Skeletal muscle tissue (tissue), 4 donors: ENCODE measurements around the gene RBMS3. TPM values are rescaled to one million over a fixed set of nuclear protein-coding genes. Genes with fewer than 3 reads are reported as not detected.

ENCODE experiments used
- H3K27ac ChIP-seq: one replicate; pipeline ENCODE4 v1.7.0; 2013; ENCODE audit warnings: mild to moderate bottlenecking, low read depth, low read length, inconsistent platforms
- H3K27me3 ChIP-seq, 3 donors: one replicate each; pipeline ENCODE4 v1.7.0; 2013; ENCODE audit warnings: low read length in 3 of 3; ENCODE audit not compliant: control insufficient read depth in 3 of 3, insufficient read depth in 3 of 3
- H3K36me3 ChIP-seq, 3 donors: one replicate each; pipeline ENCODE4 v1.7.0; 2013; ENCODE audit warnings: low read length in 3 of 3; ENCODE audit not compliant: control insufficient read depth in 3 of 3, insufficient read depth in 3 of 3
- H3K4me1 ChIP-seq, 3 donors: one replicate each; pipeline ENCODE4 v1.7.0; 2013; ENCODE audit warnings: low read length in 3 of 3, mild to moderate bottlenecking in 3 of 3; ENCODE audit not compliant: control insufficient read depth in 3 of 3, insufficient read depth in 3 of 3
- H3K4me3 ChIP-seq, 3 donors: one replicate each; pipeline ENCODE4 v1.7.0; 2013; ENCODE audit warnings: low read length in 3 of 3
- H3K9ac ChIP-seq, 3 donors: one replicate each; pipeline ENCODE4 v1.7.0; 2013; ENCODE audit warnings: low read length in 3 of 3, mild to moderate bottlenecking in 3 of 3, moderate library complexity in 2 of 3, low read depth in 1 of 3
- H3K9me3 ChIP-seq, 3 donors: one replicate each; pipeline ENCODE4 v1.7.0; 2013; ENCODE audit warnings: low read length in 3 of 3; ENCODE audit not compliant: control insufficient read depth in 3 of 3
- total RNA-seq: library from RNA; depleted of rRNA; stranded (reverse); fragments of >200 nt; gene quantifications from one replicate; pipeline ENCODE4 v1.2.3, GENCODE V29; 2014
- donor health status: Osteomylitis.

RBMS3 gene
- total RNA-seq, 1 donor from 2014 or later, result 79.9 TPM

- H3K4me3 ChIP-seq, result no peak overlapping the region
These were observed 542.4 kb downstream of the RBMS3 start for GRCh38 chr3:29823233-29823632.

GRCh38 chr3:29826712-29827111 is 545.8 kb downstream of the RBMS3 start:
- H3K9ac ChIP-seq, result no peak overlapping the region
- H3K4me1 ChIP-seq, result no peaks in the 10 kb centered on the region
- H3K27me3 ChIP-seq, result no peaks in the 10 kb centered on the region
- H3K27ac ChIP-seq, result no peak overlapping the region
- no peaks in the 10 kb centered on the region for H3K36me3 ChIP-seq
- H3K4me3 ChIP-seq, result no peak overlapping the region
- no peaks in the 10 kb centered on the region for H3K9me3 ChIP-seq

More at GRCh38 chr3:29823233-29823632, 542.4 kb downstream of the RBMS3 start:
- Histone ChIP-seq H3K9ac (no peak overlapping the region), H3K36me3 (no peaks in the 10 kb centered on the region), H3K27ac (no peak overlapping the region), H3K9me3 (no peaks in the 10 kb centered on the region), H3K4me1 (no peaks in the 10 kb centered on the region), H3K27me3 (no peaks in the 10 kb centered on the region)

GRCh38 chr3:29827756-29828155 is 546.9 kb downstream of the RBMS3 start:
- no peak overlapping the region for H3K27ac ChIP-seq
- H3K4me3 ChIP-seq, result no peak overlapping the region
- no peak overlapping the region for H3K9ac ChIP-seq
- no peaks in the 10 kb centered on the region for H3K9me3 ChIP-seq
- H3K36me3 ChIP-seq, result no peaks in the 10 kb centered on the region
- no peaks in the 10 kb centered on the region for H3K4me1 ChIP-seq
- H3K27me3 ChIP-seq, result no peaks in the 10 kb centered on the region

- Histone ChIP-seq H3K36me3 (no peaks in the 10 kb centered on the region), H3K4me3 (no peak overlapping the region), H3K4me1 (no peaks in the 10 kb centered on the region), H3K9me3 (no peaks in the 10 kb centered on the region), H3K9ac (no peak overlapping the region), H3K27me3 (no peaks in the 10 kb centered on the region), H3K27ac (no peak overlapping the region)
These were observed 548.5 kb downstream of the RBMS3 start for GRCh38 chr3:29829340-29829739.

GRCh38 chr3:29850641-29851040 is 569.8 kb downstream of the RBMS3 start:
- Histone ChIP-seq H3K9me3 (no peaks in the 10 kb centered on the region), H3K27me3 (no peaks in the 10 kb centered on the region), H3K4me3 (no peak overlapping the region), H3K36me3 (no peaks in the 10 kb centered on the region), H3K4me1 (no peaks in the 10 kb centered on the region), H3K27ac (no peak overlapping the region), H3K9ac (no peak overlapping the region)

- H3K4me1 ChIP-seq, result no peaks in the 10 kb centered on the region
- no peak overlapping the region for H3K9ac ChIP-seq
- H3K36me3 ChIP-seq, result no peaks in the 10 kb centered on the region
- no peaks in the 10 kb centered on the region for H3K9me3 ChIP-seq
- no peaks in the 10 kb centered on the region for H3K27me3 ChIP-seq
- H3K27ac ChIP-seq, result no peak overlapping the region
- no peak overlapping the region for H3K4me3 ChIP-seq
These were observed 571.9 kb downstream of the RBMS3 start for GRCh38 chr3:29852767-29853166.

- Histone ChIP-seq H3K4me3 (no peak overlapping the region), H3K9me3 (no peaks in the 10 kb centered on the region), H3K27ac (no peak overlapping the region)
These were observed 573.0 kb downstream of the RBMS3 start for GRCh38 chr3:29853841-29854397.

GRCh38 chr3:29854821-29855220 is 574.0 kb downstream of the RBMS3 start:
- Histone ChIP-seq H3K27me3 (no peaks in the 10 kb centered on the region), H3K4me3 (no peak overlapping the region), H3K27ac (no peak overlapping the region), H3K36me3 (no peaks in the 10 kb centered on the region), H3K9me3 (no peaks in the 10 kb centered on the region), H3K9ac (no peak overlapping the region), H3K4me1 (no peaks in the 10 kb centered on the region)

More at GRCh38 chr3:29853841-29854397, 573.0 kb downstream of the RBMS3 start:
- H3K36me3 ChIP-seq, result no peaks in the 10 kb centered on the region
- H3K4me1 ChIP-seq, result no peaks in the 10 kb centered on the region
- H3K9ac ChIP-seq, result no peak overlapping the region
- H3K27me3 ChIP-seq, result no peaks in the 10 kb centered on the region

- Histone ChIP-seq H3K4me3 (no peak overlapping the region), H3K9ac (no peak overlapping the region), H3K36me3 (no peaks in the 10 kb centered on the region), H3K4me1 (no peaks in the 10 kb centered on the region), H3K27me3 (no peaks in the 10 kb centered on the region), H3K27ac (no peak overlapping the region), H3K9me3 (no peaks in the 10 kb centered on the region)
These were observed 578.9 kb downstream of the RBMS3 start for GRCh38 chr3:29859726-29860270.

GRCh38 chr3:29864809-29865208 is 583.9 kb downstream of the RBMS3 start:
- Histone ChIP-seq H3K9me3 (no peaks in the 10 kb centered on the region), H3K4me1 (no peaks in the 10 kb centered on the region), H3K27me3 (no peaks in the 10 kb centered on the region), H3K27ac (no peak overlapping the region), H3K36me3 (peaks cover 0 to 3% (median 0%) of the 10 kb centered on the region in 3 donors), H3K9ac (no peak overlapping the region), H3K4me3 (no peak overlapping the region)
